HTR-8/SVneo (cell line): ENCODE results near the gene HSF2.
"Not testable (repeated sequence)": the region's sequence is repeated elsewhere in the genome, so short reads cannot be mapped to it uniquely, and the experiment has no call there.

ENCODE experiments used
- DNase-seq: peaks from one replicate; pipeline ENCODE4 v3.0.0; 2011; ENCODE audit warnings: low spot score, mixed read lengths; ENCODE audit not compliant: insufficient read length
- FAIRE-seq: peaks from 2 replicates; lab custom pipeline; 2011; peaks lifted over from hg19 to GRCh38; lab: Jason Lieb, UNC

The HSF2 gene

GRCh38 chr6:122445274-122445673 lies 45.8 kb downstream of the HSF2 start:
- DNase-seq = no peak

GRCh38 chr6:122449069-122449468 lies 49.6 kb downstream of the HSF2 start:
- FAIRE-seq = no peak
- no peak for DNase-seq

More at GRCh38 chr6:122445274-122445673, 45.8 kb downstream of the HSF2 start:
- no peak for FAIRE-seq

- FAIRE-seq (no peak), DNase-seq (no peak)
These were observed 53.1 kb downstream of the HSF2 start for GRCh38 chr6:122452509-122452908.

- DNase-seq (no peak), FAIRE-seq (no peak)
These were observed 55.2 kb downstream of the HSF2 start for GRCh38 chr6:122454673-122455072.

GRCh38 chr6:122455116-122455515 lies 55.7 kb downstream of the HSF2 start:
- DNase-seq, FAIRE-seq: not testable (repeated sequence)

- no peak for DNase-seq
- FAIRE-seq = no peak
These were observed 58.6 kb downstream of the HSF2 start for GRCh38 chr6:122458087-122458486.

- DNase-seq (no peak), FAIRE-seq (no peak)
These were observed 59.8 kb downstream of the HSF2 start for GRCh38 chr6:122459240-122459639.

GRCh38 chr6:122459865-122460416 lies 60.5 kb downstream of the HSF2 start:
- not testable (repeated sequence) for DNase-seq, FAIRE-seq

- DNase-seq (no peak), FAIRE-seq (no peak)
These were observed 62.4 kb downstream of the HSF2 start for GRCh38 chr6:122461885-122462284.

- peak; percentile 91 for DNase-seq
- FAIRE-seq = peak; percentile 95
These were observed 71.9 kb downstream of the HSF2 start, which contains the start of gene SERINC1 for GRCh38 chr6:122471107-122472021. Gene SERINC1, minus strand, starts transcription at chr6:122471807. Its CDS starts 70 bp downstream, at chr6:122471737.

- FAIRE-seq (no peak), DNase-seq (peak; percentile 10)
These were observed 72.5 kb downstream of the HSF2 start for GRCh38 chr6:122472022-122472340.

- FAIRE-seq = no peak
- peak; percentile 26 for DNase-seq
These were observed 76.7 kb downstream of the HSF2 start for GRCh38 chr6:122476131-122476530.

- DNase-seq (no peak), FAIRE-seq (no peak)
These were observed 83.3 kb downstream of the HSF2 start for GRCh38 chr6:122482750-122483080.
